NK-92 (cell line): ENCODE measurements around the gene CDK16.

ENCODE experiments used
- DNase-seq: peaks from one replicate; lab custom pipeline; 2025; ENCODE audit not compliant: unreplicated experiment; lab: John Stamatoyannopoulos, UW

The CDK16 gene

GRCh38 chrX:47226531-47227333 lies 8.3 kb downstream of the CDK16 start:
- DNase-seq: no peak

GRCh38 chrX:47227334-47227583 lies 8.8 kb downstream of the CDK16 start:
- no peak for DNase-seq

- DNase-seq: no peak
Observed at GRCh38 chrX:47228550-47229270, 10.2 kb downstream of the CDK16 start.

- no peak for DNase-seq
Observed at GRCh38 chrX:47229427-47229826, 10.9 kb downstream of the CDK16 start.

- DNase-seq: no peak
Observed at GRCh38 chrX:47230136-47230868, 11.8 kb downstream of the CDK16 start.

GRCh38 chrX:47231167-47231566 lies 12.7 kb downstream of the CDK16 start:
- no peak for DNase-seq

GRCh38 chrX:47232197-47232802 lies 13.8 kb downstream of the CDK16 start:
- no peak for DNase-seq

- DNase-seq: no peak
Observed at GRCh38 chrX:47232803-47233332, 14.4 kb downstream of the CDK16 start, which contains the start of gene USP11. USP11 (plus strand) TSS chrX:47233009; CDS start chrX:47233044, 35 bp downstream.

GRCh38 chrX:47233333-47234113 lies 15.0 kb downstream of the CDK16 start:
- peak; percentile 84 for DNase-seq

GRCh38 chrX:47234583-47234982 lies 16.1 kb downstream of the CDK16 start:
- no peak for DNase-seq

- DNase-seq: no peak
Observed at GRCh38 chrX:47235691-47236103, 17.2 kb downstream of the CDK16 start.

GRCh38 chrX:47239199-47239598 lies 20.7 kb downstream of the CDK16 start:
- DNase-seq: no peak

GRCh38 chrX:47239898-47240545 lies 21.5 kb downstream of the CDK16 start:
- no peak for DNase-seq

GRCh38 chrX:47240619-47241018 lies 22.1 kb downstream of the CDK16 start:
- DNase-seq: no peak

GRCh38 chrX:47241201-47242011 lies 22.9 kb downstream of the CDK16 start:
- no peak for DNase-seq

GRCh38 chrX:47242321-47242720 lies 23.8 kb downstream of the CDK16 start:
- no peak for DNase-seq

- DNase-seq: no peak
Observed at GRCh38 chrX:47243351-47243750, 24.9 kb downstream of the CDK16 start.

- no peak for DNase-seq
Observed at GRCh38 chrX:47244676-47245075, 26.2 kb downstream of the CDK16 start.

GRCh38 chrX:47245156-47245555 lies 26.7 kb downstream of the CDK16 start:
- no peak for DNase-seq
